Fibroblast of villous mesenchyme (primary cell): ENCODE data around the gene HSD17B2. TPM values are rescaled to one million over a fixed set of nuclear protein-coding genes. Genes with fewer than 3 reads are reported as not detected.
A peak's percentile ranks its signal among the peaks of the same experiment; 100 is the strongest.
"Not testable (repeated sequence)": the region's sequence is repeated elsewhere in the genome, so short reads cannot be mapped to it uniquely, and the experiment has no call there.

ENCODE experiments used
- DNase-seq: peaks from one replicate; pipeline ENCODE4 v3.0.0-alpha.2; 2010; ENCODE audit warnings: low read depth
- H3K4me3 ChIP-seq: 2 replicates; pipeline ENCODE4 v1.5.1; 2011; ENCODE audit warnings: low read depth, mild to moderate bottlenecking, low read length
- total RNA-seq: library from RNA; depleted of rRNA; stranded (reverse); fragments of >200 nt; gene quantifications from 2 replicates; pipeline ENCODE4 v1.2.3, GENCODE V29; 2012
- TF ChIP-seq, protein P1 (sequence below): IDR thresholded peaks from 2 replicates; pipeline ENCODE4 v1.5.1; 2012; ENCODE audit warnings: low read depth, mild to moderate bottlenecking, low read length; ENCODE audit not compliant: insufficient read depth

HSD17B2 gene
- total RNA-seq, 1 donor, result 9.5 TPM

DNA sequence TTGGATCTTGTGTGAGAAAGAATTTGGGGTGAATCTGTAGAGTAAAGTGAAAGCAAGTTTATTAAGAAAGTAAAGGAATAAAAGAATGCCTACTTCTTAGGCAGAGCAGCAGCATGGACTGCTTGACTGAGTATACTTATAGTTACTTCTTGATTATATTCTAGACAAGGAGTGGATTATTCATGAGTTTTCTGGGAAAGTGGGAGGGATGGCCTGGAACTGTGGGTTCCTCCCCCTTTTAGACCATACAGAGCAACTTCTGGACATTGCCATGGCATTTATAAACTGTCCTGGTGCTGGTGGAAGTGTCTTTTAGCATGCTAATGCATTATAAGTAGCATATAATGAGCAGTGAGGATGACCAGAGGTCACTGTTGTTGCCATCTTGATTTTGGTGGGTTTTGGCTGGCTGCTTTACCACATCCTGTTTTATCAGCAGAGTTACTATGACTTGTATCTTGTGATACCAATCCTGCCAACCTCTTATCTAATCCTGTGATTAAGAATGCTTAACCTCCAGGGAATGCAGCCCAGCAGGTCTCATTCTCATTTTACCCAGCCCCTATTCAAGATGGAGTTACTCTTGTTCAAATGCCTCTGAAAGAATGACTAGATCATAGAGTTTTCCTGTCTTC, 58.7 kb downstream of the HSD17B2 start:
- H3K4me3 ChIP-seq, result no peak overlapping the region
- DNase-seq, result peak; percentile 28
- TF ChIP-seq, protein P1, sequence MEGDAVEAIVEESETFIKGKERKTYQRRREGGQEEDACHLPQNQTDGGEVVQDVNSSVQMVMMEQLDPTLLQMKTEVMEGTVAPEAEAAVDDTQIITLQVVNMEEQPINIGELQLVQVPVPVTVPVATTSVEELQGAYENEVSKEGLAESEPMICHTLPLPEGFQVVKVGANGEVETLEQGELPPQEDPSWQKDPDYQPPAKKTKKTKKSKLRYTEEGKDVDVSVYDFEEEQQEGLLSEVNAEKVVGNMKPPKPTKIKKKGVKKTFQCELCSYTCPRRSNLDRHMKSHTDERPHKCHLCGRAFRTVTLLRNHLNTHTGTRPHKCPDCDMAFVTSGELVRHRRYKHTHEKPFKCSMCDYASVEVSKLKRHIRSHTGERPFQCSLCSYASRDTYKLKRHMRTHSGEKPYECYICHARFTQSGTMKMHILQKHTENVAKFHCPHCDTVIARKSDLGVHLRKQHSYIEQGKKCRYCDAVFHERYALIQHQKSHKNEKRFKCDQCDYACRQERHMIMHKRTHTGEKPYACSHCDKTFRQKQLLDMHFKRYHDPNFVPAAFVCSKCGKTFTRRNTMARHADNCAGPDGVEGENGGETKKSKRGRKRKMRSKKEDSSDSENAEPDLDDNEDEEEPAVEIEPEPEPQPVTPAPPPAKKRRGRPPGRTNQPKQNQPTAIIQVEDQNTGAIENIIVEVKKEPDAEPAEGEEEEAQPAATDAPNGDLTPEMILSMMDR, result no peak

GRCh38 chr16:82094942-82095540, 60.0 kb downstream of the HSD17B2 start:
- H3K4me3 ChIP-seq, result no peak overlapping the region
- DNase-seq, result no peak
- TF ChIP-seq, protein P1, result no peak

- TF ChIP-seq, protein P1, result no peak
- no peak for DNase-seq
Observed at GRCh38 chr16:82096641-82097040, 61.6 kb downstream of the HSD17B2 start.

DNA sequence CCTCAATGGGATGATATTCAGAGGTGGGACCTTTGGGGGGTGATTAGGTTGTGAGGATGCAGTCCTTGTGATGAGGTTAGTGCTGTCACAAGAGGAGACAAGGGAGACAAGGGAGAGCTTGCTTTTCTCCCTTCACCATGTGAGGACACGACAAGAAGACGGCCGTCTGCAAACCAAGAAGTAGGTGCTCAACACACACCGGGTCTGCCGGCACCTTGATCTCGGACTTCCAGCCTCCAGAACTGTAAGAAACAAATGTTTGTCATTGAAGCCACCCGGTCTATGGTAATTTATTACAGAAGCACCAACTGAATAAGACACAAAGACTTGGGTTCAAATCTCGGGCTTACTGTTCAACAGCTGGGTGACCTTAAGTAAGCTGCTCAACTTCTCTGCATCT, 70.1 kb downstream of the HSD17B2 start:
- no peak overlapping the region for H3K4me3 ChIP-seq
- TF ChIP-seq, protein P1, result no peak
- DNase-seq, result no peak

More at GRCh38 chr16:82096641-82097040, 61.6 kb downstream of the HSD17B2 start:
- no peak overlapping the region for H3K4me3 ChIP-seq

DNA sequence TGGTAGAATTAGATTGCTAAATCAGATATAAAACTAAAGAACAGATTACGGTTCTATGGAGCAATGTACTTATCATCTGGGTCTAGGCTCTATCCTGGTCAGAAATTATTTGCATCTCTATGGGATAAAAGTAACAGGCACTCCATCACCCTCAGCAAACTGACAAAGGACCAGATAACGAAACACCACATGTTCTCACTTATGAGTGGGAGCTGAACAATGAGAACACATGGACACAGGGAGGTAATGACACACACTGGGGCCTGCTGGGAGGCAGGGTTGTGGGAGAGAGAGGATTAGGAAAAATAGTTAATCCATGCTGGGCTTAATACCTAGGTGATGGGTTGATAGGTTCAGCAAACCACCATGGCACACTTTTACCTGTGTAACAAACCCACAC, 73.0 kb downstream of the HSD17B2 start:
- no peak for DNase-seq
- no peak overlapping the region for H3K4me3 ChIP-seq
- TF ChIP-seq, protein P1, result no peak

- TF ChIP-seq, protein P1, result no peak
- no peak for DNase-seq
- no peak overlapping the region for H3K4me3 ChIP-seq
Observed at GRCh38 chr16:82108774-82109173, 73.7 kb downstream of the HSD17B2 start.

GRCh38 chr16:82109266-82109665, 74.2 kb downstream of the HSD17B2 start:
- not testable (repeated sequence) for H3K4me3 ChIP-seq, DNase-seq
